Measurements from ENCODE around the gene NLRP5. TPM values are rescaled to one million over a fixed set of nuclear protein-coding genes. Genes with fewer than 3 reads are reported as not detected.

Gene NLRP5
- total and polyA plus RNA-seq, 2 of the 8 experiments (the other 6 are each of a cell fraction or from before 2014, with no cell fraction given) = not detected

- TF ChIP-seq SAP30 (IDR thresholded peaks at IDR 0.05; ENCODE audit: insufficient read depth, insufficient replicate concordance, low read length) (no peak), GTF2F1 (IDR thresholded peaks at IDR 0.05; ENCODE audit: borderline replicate concordance, low read depth, low read length) (no peak), USF2 (IDR thresholded peaks at IDR 0.05; ENCODE audit: low read length) (no peak), ASH2L (IDR thresholded peaks at IDR 0.05; ENCODE audit: low read length) (no peak), YY1 (IDR thresholded peaks at IDR 0.05; ENCODE audit: low read depth, low read length) (no peak), EZH2 (IDR thresholded peaks at IDR 0.05; ENCODE audit: low read depth, low read length, severe bottlenecking) (no peak)
- TF ChIP-seq, protein P1, sequence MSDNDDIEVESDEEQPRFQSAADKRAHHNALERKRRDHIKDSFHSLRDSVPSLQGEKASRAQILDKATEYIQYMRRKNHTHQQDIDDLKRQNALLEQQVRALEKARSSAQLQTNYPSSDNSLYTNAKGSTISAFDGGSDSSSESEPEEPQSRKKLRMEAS (IDR thresholded peaks at IDR 0.05) = no peak
These were observed 116.5 kb downstream of the NLRP5 start (continued) for GRCh38 chr19:56103027-56103614.
